NCI-H1105 (cell line): ENCODE data around the gene ERBB4.
"Not testable (repeated sequence)": the region's sequence is repeated elsewhere in the genome, so short reads cannot be mapped to it uniquely, and the experiment has no call there.

Experiments
- DNase-seq: peaks from one replicate; lab custom pipeline; 2025; lab: John Stamatoyannopoulos, UW

The ERBB4 gene

DNA sequence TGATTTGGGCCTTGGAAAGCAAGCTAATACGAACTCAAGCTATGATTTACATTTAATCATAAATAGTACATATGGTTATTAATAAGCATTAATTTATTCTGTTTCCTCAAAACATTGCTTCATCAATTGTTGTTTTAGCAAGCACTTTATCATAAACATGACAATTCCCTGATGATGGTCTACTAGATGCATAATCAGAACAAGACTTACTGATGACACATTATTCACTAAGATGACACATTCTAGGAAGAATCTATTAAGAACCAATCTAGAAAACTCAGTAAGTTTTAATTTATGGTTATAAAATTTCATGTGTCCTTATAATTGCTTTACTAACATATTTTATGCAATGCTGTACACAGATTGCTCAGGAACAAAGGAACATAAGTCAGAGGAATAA, 815.2 kb downstream of the ERBB4 start:
- DNase-seq: no peak

DNA sequence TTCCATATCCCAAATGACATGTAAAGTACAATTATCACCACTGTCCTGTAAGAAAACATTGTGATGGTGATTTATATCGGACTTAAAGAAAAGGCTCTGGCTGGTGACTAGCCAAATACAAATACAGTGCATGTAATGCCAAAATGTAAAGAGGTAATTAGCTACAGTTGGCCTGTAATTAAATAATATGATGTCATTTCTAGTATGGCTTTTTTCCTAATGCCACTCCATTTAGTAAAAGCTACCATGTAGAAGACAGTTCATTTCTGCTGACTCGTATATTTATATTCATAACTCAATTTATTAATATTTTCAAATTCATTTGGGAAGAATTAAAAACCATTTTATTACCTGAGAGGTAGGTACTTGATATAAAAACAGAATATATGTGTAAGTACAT, 815.7 kb downstream of the ERBB4 start:
- peak; percentile 39 for DNase-seq

DNA sequence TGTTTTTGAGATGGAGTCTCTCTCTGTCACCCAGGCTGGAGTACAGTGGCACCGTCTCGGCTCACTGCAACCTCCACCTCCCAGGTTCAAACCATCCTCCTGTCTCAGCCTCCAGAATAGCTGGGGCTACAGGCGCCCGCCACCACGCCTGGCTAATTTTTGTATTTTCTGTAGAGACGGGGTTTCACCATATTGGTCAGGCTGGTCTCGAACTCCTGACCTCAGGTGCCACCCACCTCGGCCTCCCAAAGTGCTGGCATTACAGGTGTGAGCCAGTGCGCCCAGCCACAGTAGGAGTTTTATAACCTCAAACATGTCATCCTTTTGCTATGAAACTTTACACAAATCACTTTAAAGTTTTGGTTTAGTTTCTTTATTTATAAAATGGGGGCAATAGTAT, 816.7 kb downstream of the ERBB4 start:
- DNase-seq: not testable (repeated sequence)

DNA sequence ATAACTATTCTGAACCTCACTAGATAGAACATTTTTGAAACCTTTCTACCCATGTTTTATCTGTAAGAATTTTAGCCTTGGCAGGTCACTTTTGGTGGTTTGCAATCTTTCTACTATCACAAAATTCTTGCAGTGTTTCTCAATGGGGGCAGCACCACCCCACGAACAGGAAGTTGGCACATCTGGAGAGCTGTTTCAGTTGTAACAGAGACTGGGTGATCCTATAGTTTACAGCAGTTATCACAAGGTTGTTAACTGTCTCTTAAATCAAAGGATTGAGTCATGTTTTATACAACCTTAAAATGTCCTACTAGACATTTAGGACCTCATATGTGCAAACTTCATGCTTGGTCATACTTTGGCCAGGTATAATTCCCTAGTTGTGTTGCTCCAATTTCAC, 829.2 kb downstream of the ERBB4 start:
- DNase-seq: no peak

DNA sequence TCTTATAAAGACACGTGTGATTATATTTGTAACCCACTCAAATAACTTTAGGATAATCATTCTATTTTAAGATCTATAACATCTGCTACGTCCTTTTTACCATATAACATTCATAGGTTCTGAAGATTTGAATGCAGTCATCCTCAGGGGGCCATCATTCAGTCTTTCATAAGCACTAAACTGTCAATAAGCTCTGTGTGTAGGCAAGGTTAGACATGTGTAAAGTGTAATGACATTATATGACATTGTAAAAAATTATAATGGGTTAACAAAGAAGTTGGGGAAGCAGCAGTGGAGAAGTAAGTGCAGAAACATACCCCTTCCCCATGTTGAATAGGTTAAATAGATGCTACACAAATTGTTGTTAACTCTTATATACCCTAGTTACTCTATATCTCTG, 845.9 kb downstream of the ERBB4 start:
- DNase-seq: no peak

DNA sequence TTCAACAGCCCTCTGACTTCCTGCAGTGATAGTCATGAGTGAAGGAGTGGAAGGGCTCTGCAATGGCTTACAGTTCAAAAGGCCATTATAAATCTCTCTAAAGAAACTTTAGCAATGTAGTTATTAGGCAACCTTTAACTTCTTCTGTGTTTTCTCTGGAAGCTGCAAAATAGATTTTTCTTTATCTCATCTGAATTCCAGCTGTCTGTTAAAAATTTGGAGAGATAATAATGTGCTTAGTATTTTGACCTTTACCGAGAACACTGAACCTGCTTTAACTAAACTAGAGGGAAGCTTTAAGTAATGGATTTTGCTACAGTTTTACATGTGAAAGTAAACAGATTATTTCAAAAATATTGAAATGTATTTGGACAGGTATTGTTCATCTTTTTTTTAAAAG, 847.9 kb downstream of the ERBB4 start:
- DNase-seq: no peak

DNA sequence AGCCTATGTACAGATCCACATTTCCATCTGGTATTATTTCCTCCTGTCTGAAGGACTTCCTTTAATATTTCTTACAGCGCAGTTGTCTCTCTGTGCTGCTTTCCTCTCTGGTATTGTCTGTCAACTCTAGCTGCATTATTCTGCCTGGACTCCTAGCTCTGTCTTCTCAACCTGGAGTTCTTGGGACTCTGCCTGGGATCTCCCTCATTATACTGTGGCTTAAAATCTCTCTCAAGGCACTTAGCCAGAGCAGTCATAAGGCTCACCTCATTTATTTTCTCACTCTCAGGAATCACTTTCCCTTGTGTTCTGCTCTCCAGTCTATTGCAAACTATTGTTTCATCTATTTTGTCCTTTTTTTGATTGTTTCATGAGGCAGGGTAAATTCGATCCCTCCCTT, 850.4 kb downstream of the ERBB4 start:
- no peak for DNase-seq

DNA sequence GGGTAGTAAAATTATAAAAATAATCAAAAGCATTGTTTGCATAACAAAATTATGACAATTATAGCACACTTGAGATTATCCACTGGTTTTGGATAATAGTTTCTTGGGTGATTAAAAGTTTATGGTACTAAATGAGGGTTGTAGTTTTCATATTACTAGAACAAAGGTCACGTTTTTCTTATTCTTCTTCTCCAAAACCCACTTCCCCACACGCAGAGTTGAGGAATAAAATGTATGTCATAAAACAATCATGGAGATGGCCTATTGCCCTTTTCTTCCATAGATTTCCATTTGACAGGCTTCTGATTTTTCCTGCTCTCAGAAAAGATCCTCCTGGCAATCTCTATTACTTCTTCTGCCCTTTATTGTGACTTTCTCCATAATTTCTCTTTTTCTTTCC, 863.9 kb downstream of the ERBB4 start:
- DNase-seq: peak; percentile 14

DNA sequence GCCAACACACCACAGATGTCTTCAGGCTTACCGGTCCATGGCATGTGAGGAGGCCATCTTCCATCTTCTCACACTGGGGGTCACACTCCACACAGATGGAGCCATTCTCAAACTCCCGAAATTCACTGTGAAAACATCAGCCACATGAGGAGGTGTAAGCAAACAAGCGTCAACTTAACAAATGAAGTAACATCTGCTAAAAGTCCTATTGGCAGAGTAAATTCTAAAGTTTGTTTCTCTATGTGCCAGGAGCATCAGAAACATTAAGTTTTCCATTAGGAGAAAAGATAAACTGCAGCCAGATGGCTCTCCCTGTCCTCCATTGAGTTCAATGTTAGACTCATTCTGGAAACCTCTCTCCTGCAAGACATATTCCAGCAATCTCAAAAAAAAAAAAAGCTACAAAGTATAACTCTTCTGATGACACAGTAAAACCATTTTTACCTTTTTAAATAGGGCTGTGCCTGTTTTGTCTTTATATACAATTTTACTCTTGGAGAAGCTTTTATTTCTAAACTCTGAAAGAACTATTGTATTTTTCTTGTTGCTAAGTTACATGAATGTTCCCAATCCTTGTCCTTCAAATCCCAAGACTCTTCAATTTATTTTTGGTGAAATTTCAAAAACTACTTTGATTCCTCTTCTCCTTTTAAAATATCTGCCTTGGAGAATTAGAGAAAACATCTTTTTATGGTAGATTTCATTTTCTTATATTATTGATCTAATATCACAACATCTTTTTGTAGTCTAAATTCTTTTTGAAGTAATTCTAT, 865.3 kb downstream of the ERBB4 start:
- no peak for DNase-seq

DNA sequence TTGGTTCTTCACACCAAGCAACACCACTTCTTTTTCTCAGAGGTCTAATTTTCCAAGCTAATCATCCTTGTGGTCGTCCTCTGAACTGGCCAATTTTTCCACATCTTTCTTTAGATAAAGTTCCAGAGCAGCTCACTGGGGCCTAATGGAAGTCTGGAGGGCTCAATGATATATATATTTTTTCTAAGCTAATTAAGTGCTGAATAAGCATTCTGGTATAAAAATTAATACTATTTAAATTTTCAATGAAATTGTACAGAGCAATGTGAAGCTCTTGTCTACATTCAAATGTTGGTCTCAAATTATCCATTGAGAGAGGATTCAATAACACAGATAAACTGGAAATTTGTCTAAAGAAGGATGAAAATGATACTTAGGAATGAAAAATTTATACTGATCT, 866.6 kb downstream of the ERBB4 start:
- DNase-seq: no peak

DNA sequence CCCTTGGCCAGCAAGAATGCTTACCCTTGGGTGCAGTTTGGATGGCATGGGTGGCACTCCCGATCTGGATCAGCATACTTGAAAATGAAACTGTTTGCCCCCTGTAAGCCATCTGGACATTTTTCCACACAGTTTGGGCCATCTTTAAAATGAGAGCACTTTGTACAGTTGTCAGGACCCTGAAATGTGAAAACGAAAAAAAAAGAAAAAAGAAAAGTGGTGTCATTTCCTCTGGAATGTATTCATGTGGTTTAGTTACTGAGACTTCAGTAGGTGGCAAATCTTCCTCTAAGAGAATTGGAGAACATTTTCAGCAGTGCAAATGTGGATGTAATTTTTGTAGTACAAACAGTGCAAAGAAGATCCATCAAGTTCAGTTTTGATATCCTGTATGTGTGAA, 873.3 kb downstream of the ERBB4 start:
- DNase-seq: no peak

DNA sequence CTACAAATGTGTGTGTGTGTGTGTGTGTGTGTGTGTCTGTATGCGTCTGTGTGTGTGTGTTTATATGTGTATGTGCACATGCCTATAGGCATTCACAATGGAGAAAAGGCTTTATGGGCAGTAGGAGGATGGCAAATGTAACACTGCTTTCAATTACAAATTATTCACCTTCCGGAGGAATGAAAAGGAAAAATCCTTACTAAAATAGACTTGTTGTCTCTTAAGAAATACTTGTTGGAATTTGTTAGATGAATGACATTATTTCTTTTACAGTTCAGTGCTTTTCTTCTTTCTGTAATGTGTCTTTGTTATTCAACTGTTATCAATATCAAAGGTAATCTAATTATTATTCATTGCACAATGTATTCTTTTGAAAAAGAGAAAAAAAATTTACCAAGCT, 874.3 kb downstream of the ERBB4 start:
- DNase-seq: no peak

DNA sequence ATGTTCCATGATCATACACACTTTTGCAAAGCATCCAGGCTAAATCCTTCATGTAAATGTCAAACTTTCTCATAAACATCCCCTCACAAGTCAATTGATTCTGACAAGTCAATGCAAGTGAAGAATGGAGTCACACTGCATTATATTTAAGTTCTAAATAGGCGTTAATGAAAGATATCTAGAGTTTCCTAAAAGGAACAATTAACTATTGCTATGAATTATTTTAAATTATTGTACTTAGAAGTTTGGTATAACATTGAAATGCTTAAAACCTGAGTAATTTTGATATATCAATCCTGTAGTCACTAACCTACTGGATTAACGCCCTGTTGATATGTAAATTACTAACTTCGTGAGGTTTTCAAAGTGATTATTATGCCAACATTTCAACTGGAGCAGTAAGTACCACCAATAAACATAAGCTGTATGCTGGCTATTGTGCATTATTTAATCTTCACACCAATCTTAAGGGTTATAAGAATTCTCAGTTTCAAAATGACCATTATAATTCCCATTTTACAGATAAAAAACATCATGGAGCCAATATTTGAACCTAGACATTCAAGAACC, 884.3 kb downstream of the ERBB4 start:
- DNase-seq: no peak

DNA sequence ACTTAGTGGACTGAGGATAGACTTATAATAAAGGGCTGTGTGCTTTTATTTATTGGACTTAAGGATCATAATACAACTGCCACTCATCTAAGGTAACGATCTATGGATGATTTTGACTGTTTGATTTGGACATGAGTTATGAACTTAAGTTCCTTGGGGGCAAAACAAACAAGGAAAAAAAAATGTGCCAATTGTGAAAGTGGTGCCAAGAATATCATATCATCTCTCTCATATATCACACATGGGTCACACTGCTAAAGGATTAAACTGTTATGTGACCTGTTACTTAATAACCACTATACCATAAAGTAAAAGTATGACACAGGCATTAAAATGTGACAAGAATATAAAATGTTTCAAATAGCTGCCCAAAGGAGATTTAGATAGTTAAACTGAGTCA, 886.3 kb downstream of the ERBB4 start:
- no peak for DNase-seq

DNA sequence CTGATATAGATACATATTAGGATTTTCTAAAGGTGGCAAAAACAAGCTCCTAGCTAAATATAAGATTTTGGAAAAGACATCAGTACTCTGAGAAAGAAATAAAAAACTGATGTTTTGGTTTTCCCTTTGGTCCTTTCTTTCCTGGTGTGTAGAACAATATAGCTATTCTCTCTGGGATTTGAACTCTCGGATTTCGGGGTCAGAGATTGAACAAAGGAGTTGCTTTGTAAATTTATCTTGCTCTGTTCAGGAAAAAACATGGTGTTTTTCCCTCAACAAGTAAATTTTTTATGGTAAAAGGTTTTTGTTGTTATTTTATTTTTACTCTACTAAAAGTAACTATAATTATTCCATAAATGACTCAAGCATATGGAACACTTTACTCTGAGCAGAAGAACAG, 889.3 kb downstream of the ERBB4 start:
- no peak for DNase-seq

DNA sequence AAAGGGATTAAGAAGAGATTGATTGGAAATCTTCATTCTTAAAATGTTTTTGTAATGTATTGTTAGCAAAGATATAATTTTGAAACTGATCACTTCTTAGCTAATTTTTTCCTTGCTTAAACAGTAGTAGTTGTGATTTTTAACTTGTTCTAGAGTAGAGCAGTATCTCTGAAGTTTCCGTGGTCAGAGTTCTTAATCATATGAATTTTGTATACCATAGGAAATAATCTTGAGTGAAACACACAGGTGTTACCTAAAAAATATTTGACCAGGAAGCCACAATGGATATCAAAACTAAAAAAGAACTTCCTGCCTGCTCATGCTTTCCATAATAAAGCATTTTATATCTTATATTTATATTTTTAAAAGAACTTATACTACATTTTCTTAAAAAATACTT, 907.1 kb downstream of the ERBB4 start:
- DNase-seq: no peak

DNA sequence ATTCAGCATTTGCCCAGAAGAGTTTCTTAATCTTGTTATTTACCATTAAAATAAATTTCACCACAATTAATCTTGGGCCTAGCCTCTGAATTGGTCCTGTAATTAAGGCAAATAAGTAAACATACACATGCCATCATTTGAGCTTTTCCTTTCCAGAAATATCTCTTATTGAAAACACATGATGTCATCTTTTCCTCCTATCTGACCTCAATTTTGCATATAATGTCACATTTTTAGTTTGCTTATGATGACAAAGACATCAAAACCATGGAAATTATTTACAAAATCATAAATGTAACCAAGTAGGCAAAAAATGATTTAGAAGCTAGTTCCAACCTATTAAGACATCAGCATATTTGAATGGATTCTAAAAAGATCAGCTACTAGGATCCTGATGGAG, 915.5 kb downstream of the ERBB4 start:
- DNase-seq: no peak

DNA sequence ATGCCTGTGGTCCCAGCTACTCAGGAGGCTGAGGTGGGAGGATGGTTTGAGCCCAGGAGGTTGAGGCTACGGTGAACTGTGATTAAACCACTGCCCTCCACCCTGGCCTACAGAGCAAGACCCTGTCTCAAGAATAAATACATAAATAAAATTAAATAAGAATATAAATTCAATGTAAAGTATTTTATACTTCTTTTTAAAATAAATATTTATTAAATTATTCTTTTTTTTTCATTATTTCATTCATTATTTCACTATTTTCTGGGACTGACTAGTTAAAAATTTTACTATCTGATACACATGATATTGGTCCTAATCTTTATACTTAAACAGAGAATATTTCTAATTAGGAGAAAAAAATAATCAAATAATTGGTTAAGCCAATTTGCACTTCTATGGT, 917.6 kb downstream of the ERBB4 start:
- no peak for DNase-seq

DNA sequence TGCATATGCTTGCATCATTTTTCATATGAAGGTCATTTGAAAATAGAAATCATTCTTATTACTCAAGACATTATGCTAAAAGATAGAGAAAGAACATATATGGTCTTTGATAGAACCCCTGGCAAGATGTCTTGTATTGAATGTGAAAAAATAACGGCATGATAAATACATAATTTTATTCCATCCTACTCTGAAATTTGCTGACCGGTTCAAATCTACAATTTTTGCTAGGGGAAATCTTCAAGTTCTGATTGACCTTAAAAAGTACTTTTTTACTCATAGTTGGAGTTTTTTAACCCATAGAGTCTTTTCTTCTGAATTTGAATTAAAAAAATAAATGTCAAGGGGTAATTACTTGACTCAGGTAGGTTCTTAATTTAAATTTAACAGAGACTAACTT, 920.8 kb downstream of the ERBB4 start:
- no peak for DNase-seq

DNA sequence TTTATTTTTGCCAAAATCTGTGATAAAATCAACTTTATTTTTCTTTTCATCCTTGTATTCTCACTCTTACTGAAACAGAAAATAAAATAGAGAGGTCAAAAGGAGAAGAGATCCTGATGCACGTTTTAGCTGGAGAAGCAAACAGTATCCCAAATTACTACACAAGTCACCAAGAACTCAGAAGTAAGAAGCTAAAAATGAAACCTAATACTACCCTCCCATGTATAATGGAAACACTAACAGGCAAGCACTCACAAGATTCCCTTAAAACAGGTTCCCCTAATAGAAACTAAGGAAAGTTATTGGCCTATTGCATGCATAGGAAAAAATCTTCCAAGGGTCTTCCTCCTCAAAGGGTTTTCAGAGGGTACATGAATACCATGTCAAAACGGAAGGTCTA, 927.0 kb downstream of the ERBB4 start:
- DNase-seq: no peak

DNA sequence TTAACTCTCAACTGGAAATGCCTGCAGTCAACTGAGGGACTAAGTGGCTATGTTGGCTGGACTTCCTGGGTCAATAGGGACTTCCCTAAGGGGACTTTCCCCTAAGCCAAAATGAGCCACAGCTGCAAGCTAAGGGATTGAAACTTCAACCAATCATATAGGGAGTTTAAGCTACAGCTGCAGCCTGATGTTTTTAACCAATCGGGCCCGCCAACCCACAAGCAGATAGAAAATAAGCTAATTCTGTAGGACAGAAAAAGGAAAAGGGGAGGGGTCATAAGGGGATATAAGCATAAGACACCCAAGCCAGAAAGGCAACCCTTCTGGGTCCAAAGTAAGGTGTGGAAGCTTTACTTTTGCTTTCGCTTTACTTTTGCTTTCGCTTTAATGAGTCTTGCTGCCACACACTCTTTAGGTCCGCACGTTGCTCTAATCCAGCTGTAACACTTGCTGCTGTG, 927.5 kb downstream of the ERBB4 start:
- DNase-seq: no peak

DNA sequence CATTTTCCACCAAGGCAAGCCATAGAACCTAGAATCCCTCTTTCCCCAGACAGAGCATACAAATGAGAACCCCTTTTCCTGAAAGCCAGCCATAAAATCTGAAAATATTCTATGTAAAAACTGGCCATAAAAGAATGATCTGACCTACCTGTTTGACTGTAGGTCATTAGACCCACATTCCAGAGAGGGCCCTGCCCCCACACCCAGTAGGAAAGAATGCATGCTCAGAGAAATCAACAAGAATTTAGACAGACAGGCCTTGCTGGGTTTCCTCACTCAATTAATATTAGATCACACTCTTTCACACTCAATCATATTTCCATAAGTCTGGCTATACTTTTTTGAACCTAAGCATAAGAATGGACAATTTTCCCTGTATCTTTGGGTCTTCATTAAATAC, 929.5 kb downstream of the ERBB4 start:
- no peak for DNase-seq

DNA sequence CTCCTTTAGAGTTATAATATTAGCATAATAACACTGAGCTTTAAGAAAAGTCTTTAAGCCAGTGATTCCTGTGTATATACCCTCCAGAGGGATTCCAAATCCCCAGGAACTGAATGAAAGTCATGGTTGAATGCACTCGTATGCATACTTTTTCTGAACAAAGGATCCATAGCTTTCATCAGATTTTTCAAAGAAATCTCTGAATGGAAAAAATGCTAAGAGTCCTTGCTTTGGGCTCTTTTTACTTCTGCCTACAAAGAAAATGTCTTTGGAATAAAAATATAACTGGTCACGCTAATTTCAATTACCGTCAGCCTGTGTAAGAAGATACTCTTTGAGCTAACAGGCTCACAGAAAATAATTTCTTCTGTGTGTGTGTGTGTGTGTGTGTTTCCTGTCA, 939.5 kb downstream of the ERBB4 start:
- DNase-seq: no peak

DNA sequence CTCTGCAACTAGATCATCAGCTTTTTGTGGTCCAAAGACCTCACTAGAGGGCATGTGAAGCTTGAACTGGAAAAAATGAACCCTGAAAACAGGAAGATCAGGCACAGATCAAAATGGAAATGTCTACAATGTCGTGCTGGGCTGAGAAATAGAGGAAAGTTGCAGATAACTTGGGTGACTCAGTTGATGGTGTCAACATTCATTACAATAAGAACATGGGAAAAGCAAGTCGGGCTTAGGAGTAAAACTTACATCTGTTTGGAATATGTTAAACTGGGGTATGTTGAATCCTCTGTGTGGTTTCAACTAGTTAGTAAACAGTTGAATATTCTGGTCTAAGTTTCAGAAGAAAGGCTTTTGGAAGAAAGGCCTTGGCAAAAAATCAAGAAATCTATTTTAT, 940.4 kb downstream of the ERBB4 start:
- no peak for DNase-seq
